ENCODE measurements around the gene ACTL6B. TPM values are rescaled to one million over a fixed set of nuclear protein-coding genes. Genes with fewer than 3 reads are reported as not detected.
A peak's percentile ranks its signal among the peaks of the same experiment; 100 is the strongest.

Gene ACTL6B
- total RNA-seq, 8 experiments from 2014 or later = 29.4 to 51.9 (median 38.1) TPM; not detected in 3

DNA sequence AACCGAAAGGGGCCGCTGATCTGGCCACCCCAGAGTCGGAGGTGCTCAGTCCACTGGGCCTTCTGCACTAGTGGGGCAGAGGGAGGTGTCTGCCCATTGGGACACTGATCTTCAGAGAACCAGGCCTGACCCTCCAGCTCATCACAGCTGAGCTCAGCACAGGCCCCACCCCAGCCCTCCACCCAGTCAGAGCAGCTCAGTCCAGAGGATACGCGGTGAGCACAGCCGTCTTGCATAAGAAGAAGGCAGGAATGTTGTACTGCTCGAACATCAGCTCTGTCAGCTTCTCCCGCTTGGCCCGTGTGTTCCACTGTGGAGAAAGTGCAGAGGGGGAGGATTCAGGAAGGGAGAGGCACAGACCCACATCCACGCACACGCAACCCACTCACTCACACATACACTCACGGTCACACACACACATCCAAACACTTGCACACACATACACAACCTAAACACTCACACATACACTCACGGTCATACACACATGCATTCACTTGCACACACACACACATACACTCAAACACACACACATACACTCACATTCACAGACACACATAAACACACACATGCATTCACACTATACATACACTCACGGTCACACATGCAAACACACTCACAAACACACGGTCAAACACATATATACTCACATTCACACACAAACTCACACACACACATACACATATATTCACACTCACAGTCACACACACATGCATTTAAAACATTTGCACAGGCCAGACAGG lies 6.3 kb downstream of the ACTL6B start:
- Histone ChIP-seq H3K4me3 (no peak overlapping the region), H3K27ac (no peak overlapping the region), H3K4me1 (replicated peaks in 1 of 2) (peaks cover 0 to 2% of the 10 kb centered on the region in 2 donors)
- ATAC-seq (replicated peaks in 6 of 8) = peak in 6 of 8 experiments; percentile 24 to 98 (median 39)
- 0 to 100% (median 59%) methylated on average over 2 to 5 of the region's 15 CpGs; no CpG with 5 or more reads in 3 of the 10 experiments for WGBS, 10 experiments
- in situ Hi-C loops (cut with MboI; ENCODE audit: low pct_unique_long_range_greater_than_20kb in 2 of 9, low sequenced_read_pairs in 9 of 9, unreplicated experiment in 9 of 9) = no loop called here

DNA sequence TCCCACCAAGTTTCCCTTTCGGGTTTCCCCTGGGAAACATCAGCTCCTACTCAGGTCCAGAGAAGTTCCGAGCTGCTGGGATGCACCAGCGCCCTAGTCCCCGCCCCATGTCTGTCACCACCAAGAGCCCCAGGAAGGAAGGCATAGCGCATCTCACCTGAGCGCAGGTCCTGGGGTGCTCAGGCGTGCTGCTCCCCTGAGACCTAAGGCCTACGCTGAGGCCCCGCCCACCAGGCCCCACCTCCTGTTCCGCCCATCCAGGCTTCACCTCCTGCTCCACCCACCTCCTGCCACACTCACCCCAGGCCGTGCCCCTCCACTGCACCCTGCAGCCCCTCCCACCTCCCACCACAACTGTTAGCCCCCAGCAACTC lies 13.7 kb downstream of the ACTL6B start:
- H3K4me3 ChIP-seq = no peak overlapping the region
- in situ Hi-C loops (cut with MboI; ENCODE audit: low pct_unique_long_range_greater_than_20kb in 2 of 9, low sequenced_read_pairs in 9 of 9, unreplicated experiment in 9 of 9) = no loop called here
- H3K4me1 ChIP-seq (replicated peaks in 1 of 2) = peaks cover 5 to 9% of the 10 kb centered on the region in 2 donors
- peak in 3 of 8 experiments; percentile 20 to 50 (median 36) for ATAC-seq (replicated peaks in 6 of 8)
- H3K27ac ChIP-seq = no peak overlapping the region
- 40% methylated on average over 2 of the region's 11 CpGs; no CpG with 5 or more reads in 9 of the 10 experiments for WGBS, 10 experiments

GRCh38 chr7:100641860-100642533 lies 14.3 kb downstream of the ACTL6B start:
- Histone ChIP-seq H3K4me3 (no peak overlapping the region), H3K27ac (no peak overlapping the region), H3K4me1 (replicated peaks in 1 of 2) (peaks cover 5 to 9% of the 10 kb centered on the region in 2 donors)
- in situ Hi-C loops (cut with MboI; ENCODE audit: low pct_unique_long_range_greater_than_20kb in 2 of 9, low sequenced_read_pairs in 9 of 9, unreplicated experiment in 9 of 9) = no loop called here
- 40 to 100% (median 97%) methylated on average over 1 to 5 of the region's 10 CpGs; no CpG with 5 or more reads in 6 of the 10 experiments for WGBS, 10 experiments
- no peak for ATAC-seq (replicated peaks in 6 of 8)

DNA sequence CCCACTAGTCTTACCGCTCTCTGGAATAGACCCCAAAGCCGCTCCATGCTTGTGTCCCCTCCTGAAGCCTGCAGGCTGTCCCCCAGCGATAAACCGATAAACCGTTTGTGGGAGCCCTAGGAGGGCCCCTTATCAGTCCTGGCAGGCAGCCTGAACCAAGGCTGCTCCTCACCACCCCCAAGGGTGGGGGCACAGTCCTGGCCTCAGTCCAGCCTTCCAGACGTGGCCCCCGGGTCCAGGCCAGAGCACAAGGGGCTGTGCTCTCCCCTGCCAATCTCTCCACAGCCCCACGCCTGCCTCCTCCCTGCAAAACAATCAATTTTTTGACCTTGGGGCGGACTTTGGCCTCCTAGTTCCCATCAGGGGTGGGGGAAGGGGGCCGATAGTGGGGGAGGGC lies 14.8 kb downstream of the ACTL6B start, which contains the start of gene TFR2:
Gene TFR2 (minus strand): TSS at position 90 of the 397 bp plus-strand sequence. CDS start 43 bp downstream, at position 47.
- Histone ChIP-seq H3K4me1 (replicated peaks in 1 of 2) (peaks cover 5 to 9% of the 10 kb centered on the region in 2 donors), H3K4me3 (no peak within 1 kb of the TSS), H3K27ac (no peak within 1 kb of the TSS)
- WGBS, 10 experiments = 82% methylated on average over 7 of the region's 10 CpGs; no CpG with 5 or more reads in 9 of the 10 experiments
- peak in 2 of 8 experiments; percentile 11 to 21 for ATAC-seq (replicated peaks in 6 of 8)
- in situ Hi-C loops (cut with MboI; ENCODE audit: low pct_unique_long_range_greater_than_20kb in 2 of 9, low sequenced_read_pairs in 9 of 9, unreplicated experiment in 9 of 9) = no loop called here

GRCh38 chr7:100640517-100641440 lies 15.5 kb downstream of the ACTL6B start:
- in situ Hi-C loops (cut with MboI; ENCODE audit: low pct_unique_long_range_greater_than_20kb in 2 of 9, low sequenced_read_pairs in 9 of 9, unreplicated experiment in 9 of 9) = no loop called here
- Histone ChIP-seq H3K4me1 (replicated peaks in 1 of 2) (peaks cover 5 to 9% of the 10 kb centered on the region in 2 donors), H3K4me3 (no peak overlapping the region), H3K27ac (no peak overlapping the region)
- whole genome bisulfite sequencing, 10 experiments = 86% methylated on average over 2 of the region's 24 CpGs; no CpG with 5 or more reads in 9 of the 10 experiments
- peak in 1 of 8 experiments; percentile 13 for ATAC-seq (replicated peaks in 6 of 8)

DNA sequence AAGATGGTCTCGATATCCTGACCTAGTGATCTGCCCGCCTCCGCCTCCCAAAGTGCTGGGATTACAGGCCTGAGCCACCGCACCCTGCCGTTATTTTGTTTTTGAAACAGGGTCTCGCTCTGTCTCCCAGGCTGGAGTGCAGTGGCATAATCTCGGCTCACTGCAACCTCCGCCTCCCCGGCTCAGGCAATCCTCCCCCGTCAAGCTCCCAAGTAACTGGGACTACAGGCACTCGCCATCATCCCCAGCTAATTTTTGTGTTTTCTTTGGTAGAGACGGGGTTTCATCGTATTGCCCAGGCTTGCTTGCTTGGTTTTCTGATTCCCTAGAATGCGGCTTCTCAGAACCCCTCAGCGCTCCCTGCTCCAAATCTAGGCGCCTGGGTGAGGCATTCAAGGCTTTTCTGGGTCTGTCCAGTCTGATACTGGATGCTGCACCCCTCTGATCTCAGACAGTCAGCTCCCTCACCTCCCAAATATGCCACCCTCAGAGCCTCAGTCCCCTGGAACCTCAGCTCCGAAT lies 16.2 kb downstream of the ACTL6B start:
- Histone ChIP-seq H3K4me3 (no peak overlapping the region), H3K27ac (no peak overlapping the region), H3K4me1 (replicated peaks in 1 of 2) (peaks cover 5 to 9% of the 10 kb centered on the region in 2 donors)
- no peak for ATAC-seq (replicated peaks in 6 of 8)
- in situ Hi-C loops (cut with MboI; ENCODE audit: low pct_unique_long_range_greater_than_20kb in 2 of 9, low sequenced_read_pairs in 9 of 9, unreplicated experiment in 9 of 9) = no loop called here
- 60 to 100% (median 76%) methylated on average over 1 to 14 of the region's 17 CpGs; no CpG with 5 or more reads in 5 of the 10 experiments for WGBS, 10 experiments

DNA sequence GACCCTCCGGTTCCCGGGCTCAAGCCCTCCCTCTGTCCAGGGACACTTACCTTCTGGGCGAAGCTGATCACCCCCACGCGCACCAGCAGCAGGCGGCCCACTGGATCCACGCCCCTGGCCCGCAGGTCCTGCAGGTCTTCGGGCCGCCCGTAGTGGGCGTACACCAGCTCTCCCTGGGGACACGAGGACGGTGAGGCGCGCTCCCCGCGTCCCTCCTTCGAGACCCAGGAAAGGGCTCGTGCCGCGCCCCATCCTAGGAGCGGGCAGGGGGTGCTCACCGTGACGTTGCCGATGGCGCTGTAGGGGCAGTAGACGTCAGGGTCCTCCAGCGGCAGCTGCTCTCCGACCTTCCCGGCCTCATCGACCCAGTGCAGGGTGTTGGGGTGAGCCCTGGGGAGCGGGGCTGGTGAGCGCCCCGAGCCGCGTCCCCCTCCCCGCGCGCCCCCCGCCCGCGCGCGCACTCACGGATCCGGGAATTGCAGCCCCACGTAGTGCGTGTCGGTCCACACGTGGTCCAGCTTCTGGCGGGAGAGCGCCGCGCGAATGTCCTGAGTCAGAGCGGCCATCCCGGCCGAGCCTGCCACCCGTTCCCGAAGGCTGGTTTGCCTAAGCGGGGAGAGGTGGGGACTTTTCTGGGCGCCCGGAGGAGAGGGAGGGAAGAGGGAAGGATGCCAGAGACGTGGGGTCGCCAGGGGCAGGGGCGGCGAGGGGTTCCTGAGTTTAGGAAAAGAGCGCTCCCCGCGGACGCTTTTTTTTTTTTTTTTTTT lies 23.1 kb downstream of the ACTL6B start:
- Histone ChIP-seq H3K4me3 (peak overlapping the region; percentile 23 to 40 (median 31)), H3K27ac (peak overlapping the region in 1 of 2 donors; percentile 18), H3K4me1 (replicated peaks in 1 of 2) (no peaks in the 10 kb centered on the region)
- in situ Hi-C loops (cut with MboI; ENCODE audit: low pct_unique_long_range_greater_than_20kb in 2 of 9, low sequenced_read_pairs in 9 of 9, unreplicated experiment in 9 of 9) = no loop called here
- WGBS, 10 experiments = 7 to 16% (median 10%) methylated on average over 2 to 5 of the region's 72 CpGs; no CpG with 5 or more reads in 7 of the 10 experiments
- ATAC-seq (replicated peaks in 6 of 8) = peak; percentile 84 to 88 (median 86)

DNA sequence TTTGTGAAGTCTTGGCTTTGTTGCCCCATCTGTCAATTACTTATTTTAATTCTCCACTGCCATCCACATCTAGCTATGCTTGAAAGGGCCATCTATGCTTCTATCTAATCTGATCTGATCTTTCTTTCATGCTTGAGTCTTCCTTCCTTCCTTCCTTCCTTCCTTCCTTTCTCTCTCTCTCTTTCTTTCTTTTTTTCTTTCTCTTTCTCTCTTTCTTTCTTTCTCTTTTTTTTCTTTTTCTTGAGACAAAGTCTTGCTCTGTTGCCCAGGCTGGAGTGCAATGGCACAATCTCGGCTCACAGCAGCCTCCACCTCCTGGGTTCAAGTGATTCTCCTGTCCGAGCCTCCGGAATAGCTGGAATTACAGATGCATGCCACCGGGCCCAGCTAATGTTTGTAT lies 26.2 kb downstream of the ACTL6B start:
- Histone ChIP-seq H3K27ac (no peak overlapping the region), H3K4me1 (replicated peaks in 1 of 2) (peaks cover 0 to 3% of the 10 kb centered on the region in 2 donors), H3K4me3 (no peak overlapping the region)
- WGBS, 10 experiments = 74 to 100% (median 96%) methylated on average over 2 to 4 of the region's 4 CpGs; no CpG with 5 or more reads in 1 of the 10 experiments
- no peak for ATAC-seq (replicated peaks in 6 of 8)
- in situ Hi-C loops (cut with MboI; ENCODE audit: low pct_unique_long_range_greater_than_20kb in 2 of 9, low sequenced_read_pairs in 9 of 9, unreplicated experiment in 9 of 9) = no loop called here

DNA sequence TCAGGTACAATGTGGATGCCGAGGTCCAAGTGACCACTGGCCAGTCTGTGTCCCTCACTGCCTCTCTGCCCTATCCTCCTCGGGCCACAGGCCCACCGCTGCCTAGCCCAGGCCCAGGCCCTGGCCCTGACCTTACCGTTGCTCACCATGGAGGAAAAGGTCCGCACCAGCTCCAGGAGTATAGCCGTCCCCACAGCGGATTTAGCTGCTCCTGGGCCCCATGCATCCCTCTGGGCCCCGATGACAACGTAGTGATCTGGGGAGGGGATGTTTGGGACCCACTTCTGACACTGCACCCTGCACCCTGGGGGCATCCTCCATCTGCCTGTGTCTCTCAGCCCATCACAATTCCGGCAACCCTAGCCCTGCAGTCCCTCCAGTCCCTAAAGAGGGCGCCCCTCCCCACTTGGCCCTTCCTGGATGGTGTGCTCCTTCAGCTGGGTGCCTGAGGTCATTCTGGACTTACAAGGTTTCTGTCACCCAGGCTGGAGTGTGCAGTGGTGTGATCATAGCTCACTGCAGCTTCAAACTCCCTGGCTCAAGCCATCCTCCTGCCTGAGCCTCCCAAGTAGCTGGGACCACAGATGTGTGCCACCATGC lies 27.0 kb downstream of the ACTL6B start:
- WGBS, 10 experiments = 60 to 100% (median 80%) methylated on average over 1 to 5 of the region's 11 CpGs; no CpG with 5 or more reads in 6 of the 10 experiments
- in situ Hi-C loops (cut with MboI; ENCODE audit: low pct_unique_long_range_greater_than_20kb in 2 of 9, low sequenced_read_pairs in 9 of 9, unreplicated experiment in 9 of 9) = no loop called here
- peaks cover 0 to 3% of the 10 kb centered on the region in 2 donors for H3K4me1 ChIP-seq (replicated peaks in 1 of 2)
- H3K4me3 ChIP-seq = no peak overlapping the region
- ATAC-seq (replicated peaks in 6 of 8) = peak in 2 of 8 experiments; percentile 8 to 10
- no peak overlapping the region for H3K27ac ChIP-seq

DNA sequence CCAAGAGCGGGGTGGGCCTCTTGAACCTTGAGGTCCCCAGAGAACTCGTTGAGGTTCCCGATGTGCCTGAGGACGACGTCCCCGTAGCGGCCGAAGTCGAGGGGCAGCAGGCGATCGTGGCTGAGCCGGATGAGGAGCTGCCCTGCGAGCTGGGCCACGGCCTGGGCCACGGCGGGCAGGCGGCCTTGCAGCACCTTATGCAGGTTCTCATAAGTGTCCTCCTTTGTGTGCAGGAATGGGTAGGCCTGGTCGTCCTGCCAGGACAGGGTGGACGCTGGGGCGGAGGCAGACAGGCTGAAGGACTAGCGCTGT lies 29.1 kb downstream of the ACTL6B start:
- 88% methylated on average over 11 to 12 of the region's 21 CpGs; no CpG with 5 or more reads in 8 of the 10 experiments for WGBS, 10 experiments
- H3K4me1 ChIP-seq (replicated peaks in 1 of 2) = peaks cover 0 to 3% of the 10 kb centered on the region in 2 donors
- no peak overlapping the region for H3K27ac ChIP-seq
- H3K4me3 ChIP-seq = peak overlapping the region in 3 of 5 donors; percentile 25 to 35 (median 31)
- in situ Hi-C loops (cut with MboI; ENCODE audit: low pct_unique_long_range_greater_than_20kb in 2 of 9, low sequenced_read_pairs in 9 of 9, unreplicated experiment in 9 of 9) = no loop called here
- ATAC-seq (replicated peaks in 6 of 8) = no peak

- peak; percentile 88 to 98 (median 94) for ATAC-seq (replicated peaks in 6 of 8)
- H3K4me1 ChIP-seq (replicated peaks in 1 of 2) = peaks cover 0 to 3% of the 10 kb centered on the region in 2 donors
- in situ Hi-C loops (cut with MboI; ENCODE audit: low pct_unique_long_range_greater_than_20kb in 2 of 9, low sequenced_read_pairs in 9 of 9, unreplicated experiment in 9 of 9) = no loop called here
- H3K27ac ChIP-seq = peak overlapping the region; percentile 47 to 62
- H3K4me3 ChIP-seq = peak overlapping the region; percentile 22 to 35 (median 29)
- WGBS, 10 experiments = 25 to 53% methylated on average over 1 to 2 of the region's 37 CpGs; no CpG with 5 or more reads in 8 of the 10 experiments
Observed at GRCh38 chr7:100626530-100627237, 29.6 kb downstream of the ACTL6B start.

All from motor neuron (in vitro differentiated cells).